Suprapubic skin (tissue), 4 donors: ENCODE measurements around the gene NRXN3. TPM values are rescaled to one million over a fixed set of nuclear protein-coding genes. Genes with fewer than 3 reads are reported as not detected.

ENCODE experiments used
- DNase-seq, 2 donors: peaks; one replicate each; pipeline ENCODE4 v3.0.0-alpha.2; 2019; ENCODE audit warnings: low spot score in 2 of 2
- H3K27ac ChIP-seq: fragments of 200-600 bp; sonication (generic); one replicate; pipeline ENCODE4 v1.5.1; 2019
- H3K27me3 ChIP-seq: fragments of 200-600 bp; sonication (generic); one replicate; pipeline ENCODE4 v1.5.1; 2019
- H3K36me3 ChIP-seq: fragments of 200-600 bp; sonication (generic); one replicate; pipeline ENCODE4 v1.5.1; 2019
- H3K4me1 ChIP-seq: fragments of 200-600 bp; sonication (generic); one replicate; pipeline ENCODE4 v1.5.1; 2019
- H3K4me3 ChIP-seq: fragments of 200-600 bp; sonication (generic); one replicate; pipeline ENCODE4 v1.5.1; 2019; ENCODE audit warnings: mild to moderate bottlenecking
- H3K9me3 ChIP-seq: fragments of 200-600 bp; sonication (generic); one replicate; pipeline ENCODE4 v1.5.1; 2019
- CTCF ChIP-seq, 2 donors: fragments of 200-600 bp in 1 of 2; fragments of 450-650 bp in 1 of 2; sonication (generic) in 1 of 2; IDR thresholded peaks; one replicate each; pipeline ENCODE4 v1.5.1; 2016 to 2019; ENCODE audit warnings: antibody characterized with exemption in 2 of 2, mild to moderate bottlenecking in 1 of 2, moderate library complexity in 1 of 2
- EP300 ChIP-seq: sonication (generic); formaldehyde crosslinking; IDR thresholded peaks from one replicate; pipeline ENCODE4 v1.6.1; 2017; ENCODE audit warnings: antibody characterized with exemption
- POLR2A ChIP-seq, 2 donors: fragments of 450-650 bp; IDR thresholded peaks; one replicate each; pipeline ENCODE4 v1.6.1; 2017; ENCODE audit warnings: antibody characterized with exemption in 2 of 2, mild to moderate bottlenecking in 2 of 2, moderate library complexity in 2 of 2
- POLR2AphosphoS5 ChIP-seq, 3 donors: sonication (generic); formaldehyde crosslinking; IDR thresholded peaks; one replicate each; pipeline ENCODE4 v1.6.1; 2017; ENCODE audit warnings: antibody characterized with exemption in 3 of 3
- WGBS: methylation state at CpG from one replicate; pipeline ENCODE4 v1.1.5; 2018; 5-methylcytosine and 5-hydroxymethylcytosine counted together
- total RNA-seq, 4 donors: library from RNA; depleted of rRNA; stranded (reverse); fragments of >200 nt; gene quantifications; one replicate each; pipeline ENCODE4 v1.1.0, GENCODE V29; 2016

Gene NRXN3
- total RNA-seq, 4 donors from 2014 or later = 0.79 to 4.3 (median 3.3) TPM

GRCh38 chr14:79724934-79725717 is 1555.0 kb downstream of the NRXN3 start:
- Histone ChIP-seq H3K4me1 (no peaks in the 10 kb centered on the region), H3K27me3 (no peaks in the 10 kb centered on the region), H3K4me3 (no peak overlapping the region), H3K36me3 (no peaks in the 10 kb centered on the region), H3K27ac (no peak overlapping the region), H3K9me3 (no peaks in the 10 kb centered on the region)
- DNase-seq = no peak
- 63% methylated on average over 7 of the region's 7 CpGs for WGBS
- TF ChIP-seq EP300 (no peak), CTCF (IDR thresholded peaks at IDR 0.05) (no peak), POLR2AphosphoS5 (IDR thresholded peaks at IDR 0.05) (no peak), POLR2A (IDR thresholded peaks at IDR 0.05) (no peak)

- WGBS = 53% methylated on average over 3 of the region's 3 CpGs
- Histone ChIP-seq H3K4me1 (no peaks in the 10 kb centered on the region), H3K36me3 (no peaks in the 10 kb centered on the region), H3K9me3 (no peaks in the 10 kb centered on the region), H3K27me3 (no peaks in the 10 kb centered on the region), H3K27ac (no peak overlapping the region), H3K4me3 (no peak overlapping the region)
- TF ChIP-seq POLR2AphosphoS5 (IDR thresholded peaks at IDR 0.05) (no peak), POLR2A (IDR thresholded peaks at IDR 0.05) (no peak), EP300 (no peak), CTCF (IDR thresholded peaks at IDR 0.05) (no peak)
- DNase-seq = no peak
Measured at GRCh38 chr14:79727900-79728299, 1557.7 kb downstream of the NRXN3 start.

GRCh38 chr14:79728331-79728730 is 1558.2 kb downstream of the NRXN3 start:
- no peaks in the 10 kb centered on the region for H3K36me3 ChIP-seq
- no peak for TF ChIP-seq POLR2A (IDR thresholded peaks at IDR 0.05)
- no peak for TF ChIP-seq EP300
- TF ChIP-seq POLR2AphosphoS5 (IDR thresholded peaks at IDR 0.05) = no peak
- TF ChIP-seq CTCF (IDR thresholded peaks at IDR 0.05) = no peak
- no peak overlapping the region for H3K4me3 ChIP-seq
- no peak overlapping the region for H3K27ac ChIP-seq
- no peaks in the 10 kb centered on the region for H3K4me1 ChIP-seq
- no peak for DNase-seq
- no peaks in the 10 kb centered on the region for H3K27me3 ChIP-seq
- WGBS = 100% methylated on average over 3 of the region's 3 CpGs
- H3K9me3 ChIP-seq = no peaks in the 10 kb centered on the region

DNA sequence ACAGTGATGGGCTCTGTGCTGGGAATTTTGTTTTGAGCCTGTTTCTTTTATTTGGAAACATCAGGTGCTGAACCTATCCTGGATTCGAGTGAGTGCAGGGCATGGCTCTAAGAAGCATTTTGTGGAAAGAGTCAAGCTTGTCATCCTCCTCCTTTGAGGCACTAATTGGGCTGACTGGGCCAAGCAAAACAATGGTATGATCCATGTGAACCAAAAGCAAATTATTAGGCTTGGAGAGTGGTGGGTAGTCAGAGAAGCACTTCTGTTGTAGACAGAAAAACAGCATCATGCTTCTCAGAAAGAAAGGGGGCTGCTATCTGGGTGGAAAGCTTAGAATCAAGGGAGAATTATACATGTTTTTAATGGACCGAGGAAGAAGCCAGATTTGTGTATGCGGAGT is 1559.6 kb downstream of the NRXN3 start:
- Histone ChIP-seq H3K9me3 (no peaks in the 10 kb centered on the region), H3K27ac (no peak overlapping the region), H3K36me3 (no peaks in the 10 kb centered on the region), H3K4me1 (no peaks in the 10 kb centered on the region), H3K4me3 (no peak overlapping the region), H3K27me3 (no peaks in the 10 kb centered on the region)
- 88% methylated on average over 3 of the region's 3 CpGs for WGBS
- DNase-seq = no peak
- TF ChIP-seq CTCF (IDR thresholded peaks at IDR 0.05) = no peak
- TF ChIP-seq EP300 = no peak
- TF ChIP-seq POLR2AphosphoS5 (IDR thresholded peaks at IDR 0.05) = no peak
- TF ChIP-seq POLR2A (IDR thresholded peaks at IDR 0.05) = no peak

- H3K27ac ChIP-seq = no peak overlapping the region
- no peaks in the 10 kb centered on the region for H3K4me1 ChIP-seq
- H3K27me3 ChIP-seq = no peaks in the 10 kb centered on the region
- TF ChIP-seq POLR2A (IDR thresholded peaks at IDR 0.05) (no peak), POLR2AphosphoS5 (IDR thresholded peaks at IDR 0.05) (no peak), CTCF (IDR thresholded peaks at IDR 0.05) (no peak), EP300 (no peak)
- no peak overlapping the region for H3K4me3 ChIP-seq
- WGBS = 79% methylated on average over 2 of the region's 2 CpGs
- H3K36me3 ChIP-seq = no peaks in the 10 kb centered on the region
- no peak for DNase-seq
- H3K9me3 ChIP-seq = no peaks in the 10 kb centered on the region
Measured at GRCh38 chr14:79730196-79730595, 1560.0 kb downstream of the NRXN3 start.
